IMR-90 (cell line): Measurements from ENCODE around the gene RNGTT. TPM values are rescaled to one million over a fixed set of nuclear protein-coding genes. Genes with fewer than 3 reads are reported as not detected.

Experiments
- ATAC-seq: fragments of 200-7000 bp; cut with Tn5 transposase; 2 replicates; pipeline ENCODE4 v1.9.1; 2020; ENCODE audit warnings: low read depth, mild to moderate bottlenecking, moderate library complexity
- BruUV-seq: library from RNA; stranded (reverse); fragments of 400-500 nt; replicated peaks from 2 replicates; lab custom pipeline; 2021; lab: Mats Ljungman, UMichigan
- CTCF ChIA-PET: fragments of 300-600 bp; formaldehyde crosslinking; extraction: SDS; loops from one replicate; lab custom pipeline; 2021; ENCODE audit warnings: antibody characterized with exemption; lab: Yijun Ruan, JAX
- POLR2A ChIA-PET: fragments of 300-600 bp; sonication (Branson Sonifier 250); formaldehyde crosslinking; loops from one replicate; lab custom pipeline; 2022; ENCODE audit warnings: antibody characterized with exemption; ENCODE audit not compliant: unreplicated experiment; lab: Charles Lee
- DNase-seq: peaks from one replicate; pipeline ENCODE4 v3.0.0; 2013
- H2AFZ ChIP-seq: replicated peaks from 2 replicates; pipeline ENCODE3; 2013; ENCODE audit warnings: low read length, mild to moderate bottlenecking; ENCODE audit not compliant: poor library complexity
- H2AK5ac ChIP-seq: 2 replicates; pipeline ENCODE4 v1.6.1; 2013; ENCODE audit warnings: low read depth, low read length, inconsistent platforms
- H2AK9ac ChIP-seq: replicated peaks from 2 replicates; pipeline ENCODE3; 2013; ENCODE audit warnings: mild to moderate bottlenecking, low read depth, low read length, moderate library complexity; ENCODE audit not compliant: poor library complexity
- H2BK120ac ChIP-seq: 2 replicates; pipeline ENCODE4 v1.6.1; 2013; ENCODE audit warnings: low read depth, low read length, inconsistent platforms
- H2BK15ac ChIP-seq: 3 replicates; pipeline ENCODE4 v1.6.1; 2013; ENCODE audit warnings: low read depth, low read length, inconsistent platforms
- H2BK20ac ChIP-seq: 2 replicates; pipeline ENCODE4 v1.6.1; 2013; ENCODE audit warnings: low read depth, mild to moderate bottlenecking, inconsistent platforms, low read length, moderate library complexity
- H2BK5ac ChIP-seq: 2 replicates; pipeline ENCODE4 v1.6.1; 2013; ENCODE audit warnings: mild to moderate bottlenecking, low read depth, low read length, inconsistent platforms; ENCODE audit not compliant: poor library complexity, severe bottlenecking
- H3K14ac ChIP-seq: replicated peaks from 2 replicates; pipeline ENCODE4 v1.6.1; 2013; ENCODE audit warnings: low read depth, low read length, inconsistent platforms
- H3K18ac ChIP-seq: 2 replicates; pipeline ENCODE4 v1.6.1; 2013; ENCODE audit warnings: low read depth, low read length, control low read depth
- H3K23ac ChIP-seq: 2 replicates; pipeline ENCODE4 v1.6.1; 2013; ENCODE audit warnings: low read depth, low read length, inconsistent platforms
- H3K27ac ChIP-seq: 2 replicates; pipeline ENCODE4 v1.5.1; 2013; ENCODE audit warnings: mild to moderate bottlenecking, control low read depth, low read length; ENCODE audit not compliant: insufficient read depth
- H3K27me3 ChIP-seq: 2 replicates; pipeline ENCODE4 v1.6.1; 2013; ENCODE audit warnings: low read length; ENCODE audit not compliant: control insufficient read depth, insufficient read depth
- H3K36me3 ChIP-seq: 2 replicates; pipeline ENCODE4 v1.6.1; 2013; ENCODE audit warnings: low read length, mixed read lengths; ENCODE audit not compliant: control insufficient read depth, insufficient read depth
- H3K4ac ChIP-seq: 2 replicates; pipeline ENCODE4 v1.6.1; 2013; ENCODE audit warnings: low read depth, low read length, inconsistent platforms
- H3K4me1 ChIP-seq: 2 replicates; pipeline ENCODE4 v1.6.1; 2013; ENCODE audit warnings: low read length, mixed read lengths; ENCODE audit not compliant: control insufficient read depth, insufficient read depth
- H3K4me2 ChIP-seq: 2 replicates; pipeline ENCODE4 v1.6.1; 2013; ENCODE audit warnings: low read depth, mild to moderate bottlenecking, control low read depth, low read length, moderate library complexity
- H3K4me3 ChIP-seq: 2 replicates; pipeline ENCODE4 v1.5.1; 2013; ENCODE audit warnings: low read depth, mild to moderate bottlenecking, control low read depth, low read length, moderate library complexity; ENCODE audit not compliant: insufficient read depth
- H3K56ac ChIP-seq: 2 replicates; pipeline ENCODE4 v1.6.1; 2013; ENCODE audit warnings: low read length, inconsistent platforms; ENCODE audit not compliant: insufficient read depth; ENCODE audit errors: extremely low read depth
- H3K79me1 ChIP-seq, 2 experiments: 2 replicates each; pipeline ENCODE4 v1.6.1; 2013; ENCODE audit warnings: low read length in 2 of 2, inconsistent platforms in 1 of 2, low read depth in 1 of 2
- H3K9ac ChIP-seq: 2 replicates; pipeline ENCODE4 v1.6.1; 2013; ENCODE audit warnings: low read depth, low read length, control low read depth
- H3K9me1 ChIP-seq: 2 replicates; pipeline ENCODE4 v1.6.1; 2013; ENCODE audit warnings: low read length, inconsistent platforms; ENCODE audit not compliant: insufficient read depth
- H3K9me3 ChIP-seq: 2 replicates; pipeline ENCODE4 v1.6.1; 2013; ENCODE audit warnings: low read length; ENCODE audit not compliant: control insufficient read depth, insufficient read depth
- H4K20me1 ChIP-seq: 2 replicates; pipeline ENCODE4 v1.6.1; 2013; ENCODE audit warnings: low read length, inconsistent platforms; ENCODE audit not compliant: insufficient read depth
- H4K5ac ChIP-seq: 2 replicates; pipeline ENCODE4 v1.6.1; 2013; ENCODE audit warnings: mild to moderate bottlenecking, low read depth, low read length, control low read depth
- H4K8ac ChIP-seq, 2 experiments: 2 replicates each; pipeline ENCODE4 v1.6.1; 2013; ENCODE audit warnings: low read depth in 2 of 2, low read length in 2 of 2, control low read depth in 1 of 2, inconsistent platforms in 1 of 2
- H4K91ac ChIP-seq: 2 replicates; pipeline ENCODE4 v1.6.1; 2013; ENCODE audit warnings: low read depth, low read length, inconsistent platforms; ENCODE audit not compliant: insufficient read depth
- BHLHE40 ChIP-seq: fragments of 150-350 bp; IDR thresholded peaks from 2 replicates; pipeline ENCODE4 v1.6.1; 2016; ENCODE audit warnings: mild to moderate bottlenecking, low read depth, low read length
- CEBPB ChIP-seq: IDR thresholded peaks from 2 replicates; pipeline ENCODE4 v1.6.1; 2012; ENCODE audit warnings: low read depth, low read length, improper control_type of control experiment
- CHD1 ChIP-seq: IDR thresholded peaks from 2 replicates; pipeline ENCODE4 v1.6.1; 2012; ENCODE audit warnings: low read depth, low read length, improper control_type of control experiment
- CTCF ChIP-seq: conservative IDR thresholded peaks from 2 replicates; pipeline ENCODE4 v1.5.1; 2012; ENCODE audit warnings: mild to moderate bottlenecking, low read depth, low read length, improper control_type of control experiment
- MAFK ChIP-seq: IDR thresholded peaks from 2 replicates; pipeline ENCODE4 v1.6.1; 2012; ENCODE audit warnings: low read depth, low read length, improper control_type of control experiment
- MAZ ChIP-seq: IDR thresholded peaks from 2 replicates; pipeline ENCODE4 v1.6.1; 2012; ENCODE audit warnings: low read depth, mild to moderate bottlenecking, low read length, improper control_type of control experiment, moderate library complexity, borderline replicate concordance
- MXI1 ChIP-seq: IDR thresholded peaks from 2 replicates; pipeline ENCODE4 v1.6.1; 2012; ENCODE audit warnings: low read depth, mild to moderate bottlenecking, low read length, moderate library complexity, borderline replicate concordance
- NFE2L2 ChIP-seq: fragments of 150-350 bp; IDR thresholded peaks from 2 replicates; pipeline ENCODE4 v1.6.1; 2016; ENCODE audit warnings: low read depth, mild to moderate bottlenecking, low read length
- POLR2A ChIP-seq: IDR thresholded peaks from 2 replicates; pipeline ENCODE4 v1.6.1; 2012; ENCODE audit warnings: mild to moderate bottlenecking, low read depth, low read length
- RCOR1 ChIP-seq: IDR thresholded peaks from 2 replicates; pipeline ENCODE4 v1.6.1; 2012; ENCODE audit warnings: mild to moderate bottlenecking, low read length, improper control_type of control experiment; ENCODE audit not compliant: insufficient replicate concordance
- SMC3 ChIP-seq: fragments of 150-350 bp; IDR thresholded peaks from 2 replicates; pipeline ENCODE4 v1.6.1; 2016; ENCODE audit warnings: low read depth, mild to moderate bottlenecking, antibody characterized with exemption, low read length, moderate library complexity
- WGBS, 2 experiments: methylation state at CpG; one replicate each; pipeline versions ENCODE4 v1.1.5 to v1.1.7; 2013; ENCODE audit warnings: missing lambda C conversion rate in 2 of 2; ENCODE audit not compliant: insufficient read length in 1 of 2; ENCODE audit errors: extremely low coverage in 2 of 2; 5-methylcytosine and 5-hydroxymethylcytosine counted together
- dilution Hi-C: fragments of 300-500 bp; cut with HindIII; formaldehyde crosslinking; loops from one replicate; pipeline ENCODE4 v1.14.3; 2018; ENCODE audit warnings: low sequenced_read_pairs; ENCODE audit not compliant: unreplicated experiment
- in situ Hi-C: fragments of 300-500 bp; cut with MboI; formaldehyde crosslinking; loops from 3 replicates; pipeline ENCODE4 v1.14.3; 2019; ENCODE audit warnings: low sequenced_read_pairs, inconsistent platforms, mixed read lengths
- intact Hi-C: fragments of 100-400 bp; cut with micrococcal nuclease; formaldehyde crosslinking; loops from 2 replicates; pipeline ENCODE4 v1.10.0; 2022
- polyA plus RNA-seq, 3 experiments: library from polyadenylated mRNA; depleted of rRNA; stranded (reverse); fragments of >200 nt; gene quantifications; 2 replicates each; pipeline ENCODE4 v1.2.3, GENCODE V29; 2012; ENCODE audit warnings: low replicate concordance in 1 of 3
- total RNA-seq: library from RNA; depleted of rRNA; stranded (reverse); fragments of >200 nt; gene quantifications from 2 replicates; pipeline ENCODE4 v1.2.3, GENCODE V29; 2012
- TF ChIP-seq, protein P1 (sequence below): fragments of 150-350 bp; IDR thresholded peaks from 2 replicates; pipeline ENCODE4 v1.6.1; 2017; ENCODE audit warnings: mild to moderate bottlenecking, antibody characterized with exemption, low read length, low read depth
- TF ChIP-seq, protein P2 (sequence below): fragments of 150-350 bp; IDR thresholded peaks from 2 replicates; pipeline ENCODE4 v1.6.1; 2016; ENCODE audit warnings: low read depth, mild to moderate bottlenecking, low read length, moderate library complexity, borderline replicate concordance

The RNGTT gene
- total and polyA plus RNA-seq, 2 of the 4 experiments (the other 2 are of a cell fraction), result 5.4 to 21.7 TPM

DNA sequence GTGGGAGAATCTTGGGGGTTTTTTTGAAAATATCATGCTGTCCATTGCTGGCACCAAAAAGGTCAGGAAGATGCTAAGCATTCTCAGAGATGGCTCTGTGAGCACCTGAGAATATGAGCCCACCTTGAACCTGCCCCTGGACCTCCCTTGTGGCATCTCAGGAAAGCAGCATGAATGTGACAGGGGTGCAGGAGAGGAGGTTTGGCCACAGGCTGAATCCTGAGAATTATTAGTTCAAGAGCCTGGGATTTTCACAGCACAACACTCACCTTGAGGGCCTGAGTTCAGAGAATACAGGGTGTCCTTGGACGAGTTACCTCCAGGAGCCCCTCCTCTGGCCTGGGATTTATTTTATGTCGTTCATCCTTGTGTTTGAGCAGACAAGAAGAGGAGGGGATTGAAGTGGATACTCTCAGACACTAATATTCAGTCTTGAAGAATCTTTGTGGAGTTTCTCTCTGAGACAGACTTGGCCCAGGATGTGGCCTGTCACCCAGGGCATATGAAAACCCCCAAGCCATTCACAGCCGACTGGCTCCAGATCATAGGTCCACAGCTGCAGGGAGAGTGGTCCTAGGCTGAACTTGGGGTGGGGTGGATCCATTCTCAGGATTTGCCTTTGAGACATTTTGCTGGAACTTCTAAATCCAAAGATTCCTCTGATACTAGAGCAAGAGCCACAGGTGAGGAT lies 390.8 kb downstream of the RNGTT start:
- Histone ChIP-seq H2BK5ac (no peak overlapping the region), H4K8ac (no peak overlapping the region), H3K14ac (no peak overlapping the region), H2AK5ac (no peak overlapping the region), H3K18ac (no peak overlapping the region), H3K9ac (no peak overlapping the region), H2BK20ac (no peak overlapping the region), H3K56ac (no peak overlapping the region), H3K27ac (no peak overlapping the region), H3K4me2 (no peak overlapping the region), H3K79me1 (no peaks in the 10 kb centered on the region), H3K27me3 (no peaks in the 10 kb centered on the region), H2BK120ac (no peak overlapping the region), H4K91ac (no peak overlapping the region), H2BK15ac (no peak overlapping the region), H3K9me1 (no peaks in the 10 kb centered on the region), H3K4me1 (no peaks in the 10 kb centered on the region), H2AFZ (no peak overlapping the region), H3K23ac (no peak overlapping the region), H2AK9ac (no peak overlapping the region), H3K4me3 (no peak overlapping the region), H4K20me1 (no peaks in the 10 kb centered on the region), H3K36me3 (no peaks in the 10 kb centered on the region), H4K5ac (no peak overlapping the region), H3K4ac (no peak overlapping the region), H3K9me3 (no peaks in the 10 kb centered on the region)
- POLR2A ChIA-PET, result no interaction called here
- BruUV-seq, result no TSS peak
- dilution Hi-C loops (no loop called here), in situ Hi-C loops (no loop called here), intact Hi-C loops (no loop called here)
- DNase-seq (no peak), ATAC-seq (no peak)
- no CpG with 5 or more reads among the region's 3 CpGs for WGBS, 2 experiments
- TF ChIP-seq POLR2A (no peak), CHD1 (no peak), CTCF (no peak), CEBPB (no peak), MXI1 (no peak), BHLHE40 (no peak), RCOR1 (no peak), SMC3 (no peak), MAFK (no peak), NFE2L2 (no peak), MAZ (no peak)
- TF ChIP-seq, protein P1, sequence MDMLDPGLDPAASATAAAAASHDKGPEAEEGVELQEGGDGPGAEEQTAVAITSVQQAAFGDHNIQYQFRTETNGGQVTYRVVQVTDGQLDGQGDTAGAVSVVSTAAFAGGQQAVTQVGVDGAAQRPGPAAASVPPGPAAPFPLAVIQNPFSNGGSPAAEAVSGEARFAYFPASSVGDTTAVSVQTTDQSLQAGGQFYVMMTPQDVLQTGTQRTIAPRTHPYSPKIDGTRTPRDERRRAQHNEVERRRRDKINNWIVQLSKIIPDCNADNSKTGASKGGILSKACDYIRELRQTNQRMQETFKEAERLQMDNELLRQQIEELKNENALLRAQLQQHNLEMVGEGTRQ, result no peak
- TF ChIP-seq, protein P2, sequence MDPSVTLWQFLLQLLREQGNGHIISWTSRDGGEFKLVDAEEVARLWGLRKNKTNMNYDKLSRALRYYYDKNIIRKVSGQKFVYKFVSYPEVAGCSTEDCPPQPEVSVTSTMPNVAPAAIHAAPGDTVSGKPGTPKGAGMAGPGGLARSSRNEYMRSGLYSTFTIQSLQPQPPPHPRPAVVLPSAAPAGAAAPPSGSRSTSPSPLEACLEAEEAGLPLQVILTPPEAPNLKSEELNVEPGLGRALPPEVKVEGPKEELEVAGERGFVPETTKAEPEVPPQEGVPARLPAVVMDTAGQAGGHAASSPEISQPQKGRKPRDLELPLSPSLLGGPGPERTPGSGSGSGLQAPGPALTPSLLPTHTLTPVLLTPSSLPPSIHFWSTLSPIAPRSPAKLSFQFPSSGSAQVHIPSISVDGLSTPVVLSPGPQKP, result no peak
- CTCF ChIA-PET, result no interaction called here
